Gastrocnemius medialis (tissue), 4 donors: ENCODE data around the gene HS3ST4.

ENCODE experiments used
- CTCF ChIP-seq, 5 experiments: fragments of 450-650 bp in 3 of 5; fragments of 200-600 bp in 2 of 5; sonication (generic) in 2 of 5; IDR thresholded peaks in 4 of 5; conservative IDR thresholded peaks in 1 of 5; 1 replicate in 4 of 5; 2 replicates in 1 of 5; pipeline ENCODE4 v1.5.1; 2016 to 2019; ENCODE audit warnings: antibody characterized with exemption in 5 of 5, mild to moderate bottlenecking in 3 of 5, moderate library complexity in 3 of 5
- POLR2A ChIP-seq, 2 donors: fragments of 450-650 bp; IDR thresholded peaks; one replicate each; pipeline ENCODE4 v1.6.1; 2017; ENCODE audit warnings: antibody characterized with exemption in 2 of 2, mild to moderate bottlenecking in 2 of 2, moderate library complexity in 2 of 2

GRCh38 chr16:25729188-25729915 is 37.6 kb downstream of the HS3ST4 start:
- TF ChIP-seq CTCF (IDR thresholded peaks at IDR 0.05 in 4 of 5, conservative IDR thresholded peaks at IDR 0.05 in 1 of 5) (no peak), POLR2A (IDR thresholded peaks at IDR 0.05) (no peak)
